Measurements from ENCODE around the gene TIGD1.
A peak's percentile ranks its signal among the peaks of the same experiment; 100 is the strongest.

Gene TIGD1

GRCh38 chr2:232550354-232551249 lies at the start of gene TIGD1, which contains the start of gene EIF4E2:
TIGD1 (minus strand) TSS chr2:232550557; CDS start chr2:232549882, 675 bp downstream.
EIF4E2 (plus strand) TSS chr2:232550689; CDS start chr2:232550725, 36 bp downstream.
- peak within 1 kb of the TSS; percentile 92 for H3K4me3 ChIP-seq (ENCODE audit: low read depth, low read length)
- peak; percentile 87 for TF ChIP-seq MAX (IDR thresholded peaks at IDR 0.05; ENCODE audit: low read depth, low read length)
- peak; percentile 85 for TF ChIP-seq POLR2A (IDR thresholded peaks at IDR 0.05; ENCODE audit: extremely low read depth, insufficient read length)
- peak; percentile 6 for TF ChIP-seq CTCF (IDR thresholded peaks at IDR 0.05; ENCODE audit: low read depth, low read length)
- peak; percentile 71; the same call in 1 of the 2 replicates for TF ChIP-seq MYC (IDR thresholded peaks at IDR 0.05; ENCODE audit: low read depth, low read length)
- DNase-seq (ENCODE audit: low read depth): peak; percentile 98

DNA sequence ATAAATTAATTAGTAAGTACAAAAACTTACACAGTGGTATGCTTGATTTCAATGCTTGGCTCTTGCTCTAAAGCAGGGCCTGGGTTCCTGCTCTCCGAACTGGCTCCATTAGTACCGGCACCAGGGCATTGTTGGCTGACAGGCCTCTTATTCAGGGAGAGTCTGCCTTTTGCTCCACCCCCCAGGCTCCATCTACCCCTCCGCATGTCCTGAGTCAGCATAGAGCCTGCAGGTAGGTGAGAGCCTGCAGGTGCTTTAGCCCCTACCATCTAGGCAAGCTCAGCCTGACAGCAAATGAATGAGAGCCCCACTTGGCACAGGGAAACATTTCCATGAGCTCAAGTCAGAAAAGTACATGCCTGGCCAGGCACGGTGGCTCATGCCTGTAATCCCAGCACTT lies 47.9 kb upstream of the TIGD1 start:
- H3K4me3 ChIP-seq (ENCODE audit: low read depth, low read length): no peak overlapping the region
- no peak for DNase-seq (ENCODE audit: low read depth)
- TF ChIP-seq POLR2A (IDR thresholded peaks at IDR 0.05; ENCODE audit: extremely low read depth, insufficient read length) (no peak), CTCF (IDR thresholded peaks at IDR 0.05; ENCODE audit: low read depth, low read length) (no peak), MYC (IDR thresholded peaks at IDR 0.05; ENCODE audit: low read depth, low read length) (no peak), MAX (IDR thresholded peaks at IDR 0.05; ENCODE audit: low read depth, low read length) (no peak)

GRCh38 chr2:232597362-232598079 lies 47.2 kb upstream of the TIGD1 start:
- no peak for DNase-seq (ENCODE audit: low read depth)
- H3K4me3 ChIP-seq (ENCODE audit: low read depth, low read length): no peak overlapping the region
- no peak for TF ChIP-seq POLR2A (IDR thresholded peaks at IDR 0.05; ENCODE audit: extremely low read depth, insufficient read length)
- no peak for TF ChIP-seq MYC (IDR thresholded peaks at IDR 0.05; ENCODE audit: low read depth, low read length)
- TF ChIP-seq CTCF (IDR thresholded peaks at IDR 0.05; ENCODE audit: low read depth, low read length): no peak
- TF ChIP-seq MAX (IDR thresholded peaks at IDR 0.05; ENCODE audit: low read depth, low read length): no peak

GRCh38 chr2:232593982-232594381 lies 43.6 kb upstream of the TIGD1 start:
- DNase-seq (ENCODE audit: low read depth): no peak
- H3K4me3 ChIP-seq (ENCODE audit: low read depth, low read length): no peak overlapping the region

More at GRCh38 chr2:232593982-232594381, 43.6 kb upstream of the TIGD1 start:
- TF ChIP-seq CTCF (IDR thresholded peaks at IDR 0.05; ENCODE audit: low read depth, low read length) (no peak), MAX (IDR thresholded peaks at IDR 0.05; ENCODE audit: low read depth, low read length) (no peak), MYC (IDR thresholded peaks at IDR 0.05; ENCODE audit: low read depth, low read length) (no peak)
